ENCODE data around the gene IQCM.
"Not testable (repeated sequence)": the region's sequence is repeated elsewhere in the genome, so short reads cannot be mapped to it uniquely, and the experiment has no call there.

The IQCM gene

DNA sequence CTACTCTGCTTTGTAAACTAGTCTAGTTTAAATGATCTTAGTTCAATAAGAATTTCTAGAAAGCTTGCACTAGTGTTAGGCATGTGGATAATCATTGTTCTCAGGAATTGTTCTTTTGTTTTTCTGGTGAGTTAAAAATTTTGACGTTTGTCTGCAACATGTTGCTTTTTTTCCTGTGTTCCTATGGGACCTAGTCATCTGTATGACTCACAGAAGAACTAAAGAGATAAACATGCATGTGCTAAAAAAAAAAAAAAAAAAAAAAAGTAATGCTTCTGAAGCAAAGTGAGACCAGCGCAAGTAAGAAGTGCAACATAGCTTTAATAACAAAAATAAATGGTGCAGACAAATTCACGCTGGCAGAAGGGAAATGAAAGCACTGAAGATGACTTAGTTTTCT, 471.2 kb downstream of the IQCM start:
- ChIA-PET CTCF (interaction anchor here (1.5 kb wide), 1 partner anchor 18 kb away, joined by 6 read pairs; no protein-coding TSS in a partner anchor), POLR2A (no interaction called here)
- TF ChIP-seq CTCF (IDR thresholded peaks at IDR 0.05; ENCODE audit: control extremely low read depth, extremely low read depth, low read depth, missing control alignments) = no peak
- no peak for DNase-seq (ENCODE audit: extremely low spot score)

DNA sequence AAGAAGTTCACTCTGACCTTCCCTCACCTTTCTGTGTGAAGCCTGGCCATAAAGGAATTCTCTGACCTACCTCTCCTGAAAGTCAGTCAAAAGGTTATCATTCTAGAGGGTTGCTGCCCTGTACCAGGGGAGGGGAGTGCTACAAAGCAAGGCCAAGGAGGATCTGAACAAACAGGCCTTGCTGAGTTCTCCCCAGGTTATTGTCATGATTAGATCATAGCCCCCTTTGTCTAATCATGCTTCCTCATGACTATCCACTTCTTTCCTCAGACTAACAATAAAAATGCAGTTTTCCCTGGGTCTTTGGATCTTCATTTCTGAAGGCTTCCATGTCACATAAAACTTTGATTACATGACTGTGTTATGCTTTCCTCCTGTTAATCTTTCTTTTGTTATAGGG, 472.0 kb downstream of the IQCM start:
- ChIA-PET CTCF (no interaction called here), POLR2A (no interaction called here)
- DNase-seq (ENCODE audit: extremely low spot score) = no peak
- TF ChIP-seq CTCF (IDR thresholded peaks at IDR 0.05; ENCODE audit: control extremely low read depth, extremely low read depth, low read depth, missing control alignments) = no peak

GRCh38 chr4:149341117-149341516, 474.5 kb downstream of the IQCM start:
- POLR2A ChIA-PET; CTCF ChIA-PET; DNase-seq (ENCODE audit: extremely low spot score): not testable (repeated sequence)

GRCh38 chr4:149328161-149328560, 487.5 kb downstream of the IQCM start:
- CTCF ChIA-PET = interaction anchor here (1.1 kb wide), 1 partner anchor 41 kb away, joined by 3 read pairs; no protein-coding TSS in a partner anchor
- no peak for TF ChIP-seq CTCF (IDR thresholded peaks at IDR 0.05; ENCODE audit: control extremely low read depth, extremely low read depth, low read depth, missing control alignments)
- DNase-seq (ENCODE audit: extremely low spot score) = no peak
- POLR2A ChIA-PET = no interaction called here

DNA sequence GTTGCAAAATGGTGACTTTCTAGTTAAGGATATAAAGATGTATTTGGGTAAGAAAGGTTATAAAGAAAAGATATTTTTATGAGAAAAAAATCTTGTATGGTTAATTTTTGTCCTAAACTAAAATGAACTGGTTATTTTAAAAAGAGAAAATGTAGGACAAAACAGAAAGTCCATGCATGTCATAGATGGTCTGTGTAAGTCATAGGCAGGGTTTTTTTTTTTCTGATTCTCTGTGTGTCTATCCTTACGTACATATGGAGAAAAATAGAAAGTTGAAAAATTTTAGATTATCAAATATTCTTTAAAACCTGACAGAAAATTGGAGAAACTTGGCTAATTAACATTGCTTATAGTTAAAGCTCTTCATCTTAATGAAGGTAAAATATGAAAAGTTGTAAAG, 493.4 kb downstream of the IQCM start:
- CTCF ChIA-PET = no interaction called here
- TF ChIP-seq CTCF (IDR thresholded peaks at IDR 0.05; ENCODE audit: control extremely low read depth, extremely low read depth, low read depth, missing control alignments) = no peak
- no peak for DNase-seq (ENCODE audit: extremely low spot score)
- POLR2A ChIA-PET = no interaction called here

- CTCF ChIA-PET = no interaction called here
- no peak for DNase-seq (ENCODE audit: extremely low spot score)
- POLR2A ChIA-PET = no interaction called here
These were observed 494.2 kb downstream of the IQCM start for GRCh38 chr4:149321438-149321837.

DNA sequence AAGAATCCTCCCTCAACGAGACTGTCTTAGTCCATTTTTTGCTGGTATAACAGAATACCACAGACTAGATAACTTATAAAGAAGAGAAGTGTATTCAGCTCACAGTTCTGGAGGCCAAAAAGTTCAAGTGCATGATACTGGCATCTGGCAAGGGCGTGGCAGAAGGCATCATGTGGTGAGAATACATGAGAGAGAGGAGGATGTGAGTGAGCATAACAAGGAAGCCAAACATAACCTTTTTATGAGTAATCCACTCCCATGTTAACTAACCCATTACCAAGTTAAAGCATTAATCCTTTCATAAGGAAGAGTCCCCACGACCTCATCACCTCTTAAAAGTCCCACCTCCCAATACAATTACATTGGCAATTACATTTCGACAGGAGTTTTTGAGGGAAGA, 504.6 kb downstream of the IQCM start:
- ChIA-PET POLR2A (no interaction called here), CTCF (no interaction called here)
- DNase-seq (ENCODE audit: extremely low spot score) = no peak
- TF ChIP-seq CTCF (IDR thresholded peaks at IDR 0.05; ENCODE audit: control extremely low read depth, extremely low read depth, low read depth, missing control alignments) = no peak

More at GRCh38 chr4:149321438-149321837, 494.2 kb downstream of the IQCM start:
- no peak for TF ChIP-seq CTCF (IDR thresholded peaks at IDR 0.05; ENCODE audit: control extremely low read depth, extremely low read depth, low read depth, missing control alignments)

Data from GM10248 (cell line).